RPMI7951 (cell line): Measurements from ENCODE around the gene ZNF217. TPM values are rescaled to one million over a fixed set of nuclear protein-coding genes. Genes with fewer than 3 reads are reported as not detected.
"Not testable (repeated sequence)": the region's sequence is repeated elsewhere in the genome, so short reads cannot be mapped to it uniquely, and the experiment has no call there.

Experiments used
- DNase-seq: peaks from one replicate; pipeline ENCODE4 v3.0.0-alpha.2; 2012; ENCODE audit warnings: low read depth
- total RNA-seq: library from RNA; depleted of rRNA; stranded (reverse); fragments of >200 nt; shearing (Covaris generic); gene quantifications from 2 replicates; pipeline ENCODE4 v1.2.3, GENCODE V29; 2014

Gene ZNF217
- total RNA-seq, 1 experiment from 2014 or later = 23.1 TPM

- no peak for DNase-seq
Observed at GRCh38 chr20:53569005-53569404, 24.6 kb downstream of the ZNF217 start.

- DNase-seq = no peak
Observed at GRCh38 chr20:53568351-53568750, 25.3 kb downstream of the ZNF217 start.

GRCh38 chr20:53567379-53567917, 26.2 kb downstream of the ZNF217 start:
- DNase-seq = no peak

GRCh38 chr20:53566623-53567022, 27.0 kb downstream of the ZNF217 start:
- not testable (repeated sequence) for DNase-seq

- DNase-seq = no peak
Observed at GRCh38 chr20:53565254-53565653, 28.4 kb downstream of the ZNF217 start.

GRCh38 chr20:53562104-53562764, 31.4 kb downstream of the ZNF217 start:
- not testable (repeated sequence) for DNase-seq

- no peak for DNase-seq
Observed at GRCh38 chr20:53561505-53561904, 32.1 kb downstream of the ZNF217 start.

- DNase-seq = peak; percentile 89
Observed at GRCh38 chr20:53559816-53560215, 33.8 kb downstream of the ZNF217 start.

GRCh38 chr20:53557130-53557529, 36.5 kb downstream of the ZNF217 start:
- no peak for DNase-seq

- DNase-seq = no peak
Observed at GRCh38 chr20:53556267-53556897, 37.3 kb downstream of the ZNF217 start.

GRCh38 chr20:53555816-53556215, 37.8 kb downstream of the ZNF217 start:
- DNase-seq = no peak

- DNase-seq = no peak
Observed at GRCh38 chr20:53555081-53555480, 38.6 kb downstream of the ZNF217 start.

GRCh38 chr20:53552572-53552893, 41.1 kb downstream of the ZNF217 start:
- DNase-seq = not testable (repeated sequence)

GRCh38 chr20:53551719-53552571, 41.7 kb downstream of the ZNF217 start:
- not testable (repeated sequence) for DNase-seq

GRCh38 chr20:53550280-53551187, 43.1 kb downstream of the ZNF217 start:
- no peak for DNase-seq

- DNase-seq = peak; percentile 72
Observed at GRCh38 chr20:53547664-53548239, 45.9 kb downstream of the ZNF217 start.

- peak; percentile 39 for DNase-seq
Observed at GRCh38 chr20:53539516-53539915, 54.1 kb downstream of the ZNF217 start.

- DNase-seq = not testable (repeated sequence)
Observed at GRCh38 chr20:53536382-53536781, 57.3 kb downstream of the ZNF217 start.

- no peak for DNase-seq
Observed at GRCh38 chr20:53535878-53536277, 57.8 kb downstream of the ZNF217 start.

GRCh38 chr20:53534037-53534436, 59.6 kb downstream of the ZNF217 start:
- no peak for DNase-seq

- no peak for DNase-seq
Observed at GRCh38 chr20:53533500-53533899, 60.1 kb downstream of the ZNF217 start.
